Measurements from ENCODE around the gene PACRG. TPM values are rescaled to one million over a fixed set of nuclear protein-coding genes. Genes with fewer than 3 reads are reported as not detected.

The PACRG gene
- total RNA-seq, 1 experiment from 2014 or later: 0.52 TPM

DNA sequence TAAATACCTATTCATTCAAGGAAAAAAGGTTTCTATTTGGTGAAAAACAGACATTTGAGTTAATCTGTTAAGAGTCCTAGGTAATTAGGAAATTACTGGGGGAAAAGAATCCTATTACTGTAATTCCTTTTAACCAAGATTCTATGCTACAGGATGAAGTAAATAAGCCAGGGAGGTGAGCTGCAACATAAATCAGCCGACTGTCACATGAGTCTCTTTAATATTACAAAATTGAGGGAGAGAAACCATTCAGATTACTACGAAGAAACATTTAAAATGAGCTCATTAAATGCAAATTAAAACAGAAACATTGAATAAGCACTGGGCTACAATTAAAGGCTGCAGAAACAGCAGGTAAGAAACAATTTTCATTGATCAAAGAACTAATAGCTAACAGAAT, 5.5 kb upstream of the PACRG start:
- no peaks in the 10 kb centered on the region for H3K27me3 ChIP-seq (ENCODE audit: control insufficient read depth, insufficient read depth, low read length)
- H3K4me3 ChIP-seq (ENCODE audit: insufficient read depth, low read depth, low read length): no peak overlapping the region
- H3K36me3 ChIP-seq (replicated peaks; ENCODE audit: control insufficient read depth, insufficient read depth, low read length): no peaks in the 10 kb centered on the region
- DNase-seq: no peak

DNA sequence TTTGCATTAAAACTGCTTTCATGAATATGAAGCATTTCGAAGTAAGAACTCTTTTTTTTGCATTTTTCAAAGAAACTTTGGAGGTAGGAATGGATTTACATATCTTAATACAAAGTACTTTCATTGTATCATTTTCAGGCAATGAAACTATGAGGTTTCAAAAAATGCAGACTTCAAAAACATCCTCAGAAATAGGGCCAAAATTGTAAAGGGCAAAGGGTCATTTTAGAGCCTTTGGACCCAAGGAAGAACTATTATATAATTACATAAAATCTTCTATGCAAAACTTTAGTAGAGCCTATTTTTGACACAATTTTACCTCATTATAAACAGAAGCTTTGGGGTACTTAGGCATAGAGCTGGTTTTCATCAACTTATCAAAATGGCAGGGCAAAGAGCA, 5.1 kb upstream of the PACRG start:
- Histone ChIP-seq H3K36me3 (replicated peaks; ENCODE audit: control insufficient read depth, insufficient read depth, low read length) (no peaks in the 10 kb centered on the region), H3K4me3 (ENCODE audit: insufficient read depth, low read depth, low read length) (no peak overlapping the region), H3K27me3 (ENCODE audit: control insufficient read depth, insufficient read depth, low read length) (no peaks in the 10 kb centered on the region)
- no peak for DNase-seq

DNA sequence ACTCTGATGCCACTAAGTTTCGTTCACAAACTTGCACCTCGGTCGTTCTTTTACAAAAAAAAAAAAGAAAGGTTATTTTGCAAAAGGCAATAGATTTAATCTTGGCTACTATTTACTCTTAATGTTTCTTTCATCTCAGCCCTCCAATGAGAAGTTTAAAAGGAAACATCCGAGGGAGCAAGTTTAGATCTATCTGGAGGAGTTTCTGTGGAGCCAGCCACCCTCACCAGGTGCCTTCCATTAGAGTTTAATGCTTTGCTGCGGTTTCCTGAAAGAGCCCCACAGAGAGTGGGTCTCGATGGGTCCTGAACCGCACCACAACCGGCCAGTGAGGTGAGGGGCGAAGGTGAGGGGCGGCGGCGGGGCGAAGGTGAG, 840 bp upstream of the PACRG start:
- Histone ChIP-seq H3K36me3 (replicated peaks; ENCODE audit: control insufficient read depth, insufficient read depth, low read length) (no peaks in the 10 kb centered on the region), H3K27me3 (ENCODE audit: control insufficient read depth, insufficient read depth, low read length) (no peaks in the 10 kb centered on the region), H3K4me3 (ENCODE audit: insufficient read depth, low read depth, low read length) (peak overlapping the region; percentile 73)
- DNase-seq: no peak

DNA sequence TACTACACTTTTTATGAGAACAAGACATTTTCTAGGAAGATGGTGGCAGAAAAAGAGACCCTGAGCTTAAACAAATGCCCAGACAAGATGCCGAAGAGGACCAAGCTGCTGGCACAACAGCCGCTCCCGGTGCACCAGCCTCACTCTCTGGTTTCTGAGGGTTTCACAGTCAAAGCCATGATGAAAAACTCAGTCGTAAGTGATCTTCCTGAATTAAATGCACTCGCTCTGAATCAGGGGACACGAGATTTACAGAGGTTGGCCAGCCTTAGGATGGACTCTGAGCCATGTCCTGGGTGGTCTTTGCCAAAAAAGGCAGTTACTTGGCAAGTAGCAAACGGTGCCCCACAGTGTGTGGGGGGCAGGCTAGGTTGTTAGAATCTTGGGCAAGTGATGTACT, 423 bp downstream of the PACRG start:
- no peak overlapping the region for H3K4me3 ChIP-seq (ENCODE audit: insufficient read depth, low read depth, low read length)
- no peak for DNase-seq

DNA sequence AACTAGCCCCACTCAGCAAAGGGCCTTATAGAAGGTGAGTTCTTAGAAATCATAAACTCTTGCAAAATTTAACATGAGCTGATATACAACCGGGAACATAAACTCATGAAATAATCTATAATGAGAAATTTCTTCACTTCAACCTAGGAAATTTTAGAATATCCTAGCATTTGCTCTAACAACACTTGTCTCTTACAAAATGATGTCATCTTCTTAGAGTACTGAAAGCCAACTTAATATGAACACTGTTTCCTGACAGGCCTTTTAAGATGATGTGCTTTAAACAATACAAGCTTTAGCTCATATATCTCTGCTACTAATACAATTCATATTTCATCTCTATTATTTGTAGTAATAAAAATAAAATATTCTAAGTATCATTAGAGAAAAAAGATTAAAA, 932 bp downstream of the PACRG start:
- no peak for DNase-seq
- Histone ChIP-seq H3K36me3 (replicated peaks; ENCODE audit: control insufficient read depth, insufficient read depth, low read length) (no peaks in the 10 kb centered on the region), H3K27me3 (ENCODE audit: control insufficient read depth, insufficient read depth, low read length) (no peaks in the 10 kb centered on the region), H3K4me3 (ENCODE audit: insufficient read depth, low read depth, low read length) (no peak overlapping the region)

More for the DNA sequence above, 423 bp downstream of the PACRG start:
- no peaks in the 10 kb centered on the region for H3K36me3 ChIP-seq (replicated peaks; ENCODE audit: control insufficient read depth, insufficient read depth, low read length)
- no peaks in the 10 kb centered on the region for H3K27me3 ChIP-seq (ENCODE audit: control insufficient read depth, insufficient read depth, low read length)

DNA sequence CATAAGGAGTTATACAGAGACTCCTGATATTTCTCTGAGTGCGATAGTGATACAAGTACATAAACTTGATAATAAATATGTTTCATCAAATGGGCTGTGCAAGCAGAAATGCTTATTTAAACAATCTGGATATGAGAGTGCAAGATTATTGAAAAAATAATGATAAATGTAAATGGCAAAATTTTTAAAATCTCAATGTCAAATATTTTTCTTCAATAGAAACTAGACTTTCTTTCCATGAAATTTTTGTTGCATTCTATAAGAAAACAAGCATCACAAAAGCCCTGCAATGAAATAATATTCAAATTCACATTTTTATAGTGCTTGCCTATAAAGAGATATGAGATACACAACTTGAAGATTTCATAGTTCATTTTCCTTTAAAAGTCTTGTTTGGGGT, 2.7 kb downstream of the PACRG start:
- no peaks in the 10 kb centered on the region for H3K27me3 ChIP-seq (ENCODE audit: control insufficient read depth, insufficient read depth, low read length)
- no peak for DNase-seq
- H3K36me3 ChIP-seq (replicated peaks; ENCODE audit: control insufficient read depth, insufficient read depth, low read length): no peaks in the 10 kb centered on the region
- H3K4me3 ChIP-seq (ENCODE audit: insufficient read depth, low read depth, low read length): no peak overlapping the region

DNA sequence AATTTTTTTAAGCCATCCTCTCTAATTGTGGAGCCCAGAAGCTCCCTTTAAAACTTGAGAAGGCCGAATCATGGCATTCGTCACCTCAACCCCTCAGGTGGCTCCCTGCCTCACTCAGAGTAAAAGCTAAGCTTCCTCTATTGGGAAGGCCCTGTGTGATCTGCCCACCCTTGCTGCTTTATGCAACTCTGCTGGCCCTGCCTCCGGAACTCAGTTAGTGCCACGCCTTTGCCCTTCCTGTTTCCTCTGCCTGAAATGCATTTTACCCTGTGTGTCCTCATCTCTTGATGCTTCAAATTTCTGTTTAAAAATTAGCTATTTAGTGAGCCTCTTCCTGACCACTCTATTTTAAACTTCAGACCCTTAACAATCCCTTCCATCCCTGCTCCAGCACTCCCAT, 5.7 kb downstream of the PACRG start:
- no peaks in the 10 kb centered on the region for H3K36me3 ChIP-seq (replicated peaks; ENCODE audit: control insufficient read depth, insufficient read depth, low read length)
- H3K27me3 ChIP-seq (ENCODE audit: control insufficient read depth, insufficient read depth, low read length): no peaks in the 10 kb centered on the region
- DNase-seq: no peak
- no peak overlapping the region for H3K4me3 ChIP-seq (ENCODE audit: insufficient read depth, low read depth, low read length)

DNA sequence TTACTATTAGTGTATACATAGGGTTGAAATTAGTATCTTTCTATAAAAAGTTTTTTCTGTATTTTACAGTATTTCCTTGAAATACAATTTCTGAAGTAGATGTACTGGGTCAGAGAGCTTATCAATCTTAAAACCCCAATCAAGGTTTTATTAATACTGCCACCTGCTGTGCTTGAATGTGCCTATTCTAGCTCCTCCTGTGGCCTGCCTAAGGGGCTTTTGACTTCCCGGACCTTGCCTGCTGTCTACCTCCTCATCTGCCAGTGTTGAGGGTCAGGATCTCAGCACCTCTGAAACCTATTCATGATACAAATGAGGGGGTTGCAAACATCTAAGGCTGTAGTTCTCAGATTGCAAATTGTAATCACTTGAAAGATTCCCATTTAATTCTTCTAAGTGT, 9.2 kb downstream of the PACRG start:
- no peak overlapping the region for H3K4me3 ChIP-seq (ENCODE audit: insufficient read depth, low read depth, low read length)
- H3K36me3 ChIP-seq (replicated peaks; ENCODE audit: control insufficient read depth, insufficient read depth, low read length): no peaks in the 10 kb centered on the region
- DNase-seq: no peak
- no peaks in the 10 kb centered on the region for H3K27me3 ChIP-seq (ENCODE audit: control insufficient read depth, insufficient read depth, low read length)

DNA sequence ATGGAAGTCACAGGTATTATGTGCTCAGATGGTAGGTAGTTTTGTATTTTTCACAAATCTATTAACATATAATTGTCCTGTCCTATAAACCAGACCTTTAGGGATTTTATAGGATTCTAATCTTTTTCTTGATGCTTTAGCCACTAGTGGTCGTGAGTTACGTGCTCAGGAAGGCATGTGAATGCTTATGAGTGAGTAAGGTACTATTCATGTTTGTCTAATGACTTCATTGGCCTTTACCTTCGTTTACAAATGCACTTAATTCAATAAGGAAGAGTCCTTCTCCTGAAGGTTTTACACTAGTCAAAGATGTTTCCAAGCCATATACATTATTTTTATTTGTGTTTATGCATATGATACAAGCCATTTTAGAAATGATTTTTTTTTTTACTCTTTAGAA, 23.0 kb downstream of the PACRG start:
- Histone ChIP-seq H3K36me3 (replicated peaks; ENCODE audit: control insufficient read depth, insufficient read depth, low read length) (no peaks in the 10 kb centered on the region), H3K27me3 (ENCODE audit: control insufficient read depth, insufficient read depth, low read length) (no peaks in the 10 kb centered on the region), H3K4me3 (ENCODE audit: insufficient read depth, low read depth, low read length) (no peak overlapping the region)
- DNase-seq: no peak

DNA sequence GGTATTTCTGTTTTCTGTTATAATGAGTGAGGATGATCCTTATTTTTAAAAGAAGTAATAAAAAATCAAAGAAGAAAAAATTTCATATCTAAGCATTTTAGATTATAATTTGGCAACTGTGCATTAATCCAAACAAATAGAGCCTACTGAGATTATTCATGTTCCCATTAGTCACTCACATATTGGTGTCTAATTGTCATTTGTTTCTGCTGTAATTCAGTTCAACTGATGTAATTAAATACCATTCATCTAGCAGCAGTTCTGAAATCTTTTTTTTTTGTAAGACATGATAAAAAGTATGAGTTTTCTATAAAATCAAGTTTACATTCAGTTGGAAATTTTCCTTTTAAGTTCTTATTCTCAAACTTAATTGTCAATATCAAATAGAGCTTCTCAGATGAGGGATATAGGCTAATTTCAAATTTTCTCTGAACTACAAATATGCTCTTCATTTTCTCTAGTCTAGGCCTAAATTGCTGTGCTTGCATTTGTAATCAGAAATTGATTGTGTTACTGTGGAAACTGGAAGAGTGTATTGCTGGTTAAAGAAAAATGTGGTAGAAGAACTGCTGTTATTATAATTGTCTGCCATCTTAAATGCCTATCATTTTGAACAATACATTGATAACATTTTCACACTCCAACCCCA, 23.6 kb downstream of the PACRG start:
- DNase-seq: no peak
- no peak overlapping the region for H3K4me3 ChIP-seq (ENCODE audit: insufficient read depth, low read depth, low read length)
- no peaks in the 10 kb centered on the region for H3K36me3 ChIP-seq (replicated peaks; ENCODE audit: control insufficient read depth, insufficient read depth, low read length)
- H3K27me3 ChIP-seq (ENCODE audit: control insufficient read depth, insufficient read depth, low read length): no peaks in the 10 kb centered on the region

DNA sequence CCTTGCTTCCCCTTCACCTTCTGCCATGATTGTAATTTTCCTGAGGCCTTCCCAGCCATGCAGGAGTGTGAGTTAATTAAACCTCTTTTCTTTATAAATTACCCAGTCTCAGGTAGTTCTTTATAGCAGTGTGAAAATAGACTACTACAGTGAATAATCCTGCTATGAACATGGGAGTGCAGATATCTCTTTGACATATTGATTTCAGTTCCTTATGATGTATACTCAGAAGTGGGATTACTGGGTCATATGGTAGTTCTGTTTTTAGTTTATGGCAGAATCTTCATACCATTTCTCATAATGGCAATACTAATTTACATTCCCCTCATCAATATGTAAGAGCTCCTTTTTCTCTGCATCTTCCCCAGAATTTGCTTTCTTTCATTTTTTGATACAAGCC, 26.0 kb downstream of the PACRG start:
- Histone ChIP-seq H3K36me3 (replicated peaks; ENCODE audit: control insufficient read depth, insufficient read depth, low read length) (no peaks in the 10 kb centered on the region), H3K27me3 (ENCODE audit: control insufficient read depth, insufficient read depth, low read length) (no peaks in the 10 kb centered on the region), H3K4me3 (ENCODE audit: insufficient read depth, low read depth, low read length) (no peak overlapping the region)
- no peak for DNase-seq

DNA sequence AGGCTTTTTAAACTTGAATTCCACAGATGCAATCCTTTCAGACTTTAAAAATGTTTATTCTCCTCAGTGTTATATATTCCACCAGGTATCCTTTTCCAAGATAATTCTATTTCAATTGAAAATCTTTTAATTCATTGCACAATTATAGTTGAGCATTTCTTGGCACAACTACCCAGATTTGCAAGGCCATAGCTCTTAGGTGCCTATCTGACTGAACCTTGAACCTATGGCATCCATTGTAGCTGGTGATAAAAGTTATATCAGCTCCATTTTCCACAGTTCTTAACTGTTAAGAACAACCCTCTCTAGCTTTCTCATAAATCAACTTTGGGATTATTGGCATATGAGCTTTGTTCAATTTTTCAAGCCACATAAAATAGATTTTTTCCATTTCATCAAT, 42.4 kb downstream of the PACRG start:
- H3K4me3 ChIP-seq (ENCODE audit: insufficient read depth, low read depth, low read length): no peak overlapping the region
- no peaks in the 10 kb centered on the region for H3K36me3 ChIP-seq (replicated peaks; ENCODE audit: control insufficient read depth, insufficient read depth, low read length)
- no peaks in the 10 kb centered on the region for H3K27me3 ChIP-seq (ENCODE audit: control insufficient read depth, insufficient read depth, low read length)
- no peak for DNase-seq

DNA sequence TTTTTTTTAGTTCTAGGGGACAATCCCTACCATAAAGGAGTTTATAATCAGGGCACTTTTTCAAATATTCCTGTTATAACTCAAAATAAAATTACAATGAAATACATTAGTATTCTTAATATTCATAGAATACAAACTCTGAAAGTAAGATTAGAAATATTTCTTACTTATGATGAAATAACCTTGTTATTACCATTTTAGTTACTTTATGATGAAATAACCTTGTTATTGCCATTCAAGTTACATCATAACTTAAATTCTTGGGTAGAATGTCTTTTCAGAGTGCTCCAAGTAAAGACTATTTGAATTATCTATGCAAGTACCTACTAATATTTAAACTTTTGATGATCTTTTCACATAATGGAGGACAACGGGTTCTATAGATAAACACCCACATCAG, 43.2 kb downstream of the PACRG start:
- H3K36me3 ChIP-seq (replicated peaks; ENCODE audit: control insufficient read depth, insufficient read depth, low read length): no peaks in the 10 kb centered on the region
- DNase-seq: no peak
- no peaks in the 10 kb centered on the region for H3K27me3 ChIP-seq (ENCODE audit: control insufficient read depth, insufficient read depth, low read length)
- H3K4me3 ChIP-seq (ENCODE audit: insufficient read depth, low read depth, low read length): no peak overlapping the region

DNA sequence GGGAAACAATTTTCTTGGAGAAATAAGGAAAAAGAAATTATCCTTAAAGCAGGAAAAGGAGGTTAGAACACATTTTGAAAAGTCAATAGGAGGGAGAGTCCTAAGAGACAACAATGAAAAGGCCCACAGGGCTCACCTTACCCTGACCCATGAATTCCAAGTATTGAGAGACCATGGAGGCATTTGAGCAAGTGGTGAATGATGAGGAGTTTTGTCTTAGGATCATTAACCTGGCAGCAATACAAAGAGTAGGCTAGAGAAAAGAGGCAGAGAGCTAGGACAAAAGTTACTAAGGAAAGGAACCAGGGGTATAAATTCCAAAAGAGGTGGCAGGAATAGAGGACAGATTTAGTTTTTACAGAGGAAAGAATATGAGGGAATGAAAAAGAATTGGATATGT, 44.7 kb downstream of the PACRG start:
- DNase-seq: no peak
- Histone ChIP-seq H3K4me3 (ENCODE audit: insufficient read depth, low read depth, low read length) (no peak overlapping the region), H3K27me3 (ENCODE audit: control insufficient read depth, insufficient read depth, low read length) (no peaks in the 10 kb centered on the region), H3K36me3 (replicated peaks; ENCODE audit: control insufficient read depth, insufficient read depth, low read length) (no peaks in the 10 kb centered on the region)

DNA sequence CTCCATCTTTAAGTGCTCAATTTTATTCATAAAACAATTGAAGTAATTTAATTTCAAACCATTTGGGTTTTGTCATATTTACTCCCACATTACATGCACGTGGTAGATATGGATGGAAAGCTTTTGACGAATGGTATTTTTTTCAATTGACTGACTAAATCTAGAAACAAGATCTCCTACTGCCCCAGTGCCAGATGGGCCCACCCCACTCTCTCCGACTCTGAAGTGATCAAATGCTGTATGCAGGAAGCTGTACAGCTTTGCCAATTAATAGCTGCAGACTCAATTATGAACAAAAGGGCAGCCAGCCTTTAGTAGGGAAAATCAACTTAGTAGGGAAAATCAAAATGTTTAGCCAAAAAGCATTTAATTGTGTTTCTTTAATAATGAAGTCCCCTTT, 46.2 kb downstream of the PACRG start:
- DNase-seq: no peak
- Histone ChIP-seq H3K36me3 (replicated peaks; ENCODE audit: control insufficient read depth, insufficient read depth, low read length) (no peaks in the 10 kb centered on the region), H3K4me3 (ENCODE audit: insufficient read depth, low read depth, low read length) (no peak overlapping the region), H3K27me3 (ENCODE audit: control insufficient read depth, insufficient read depth, low read length) (no peaks in the 10 kb centered on the region)

DNA sequence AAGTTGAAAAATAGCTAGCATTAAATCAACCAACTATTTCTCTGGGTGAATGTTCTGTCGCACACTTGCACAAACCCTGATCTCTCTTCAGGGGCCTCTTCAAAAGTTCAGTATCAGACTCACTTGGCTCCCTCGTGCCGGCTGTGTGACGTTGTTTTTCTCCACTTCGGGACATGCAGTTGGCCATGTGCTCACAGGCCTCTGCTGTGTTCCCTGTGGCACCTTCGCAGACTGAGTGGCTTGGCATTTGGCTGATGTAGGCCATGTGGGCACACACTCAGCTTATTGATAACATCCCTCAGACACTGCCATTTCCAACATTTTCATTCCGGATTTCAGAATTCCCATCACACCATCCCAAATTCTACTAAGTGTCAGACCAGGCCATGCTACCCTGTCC, 49.3 kb downstream of the PACRG start:
- no peak overlapping the region for H3K4me3 ChIP-seq (ENCODE audit: insufficient read depth, low read depth, low read length)
- DNase-seq: no peak
- no peaks in the 10 kb centered on the region for H3K36me3 ChIP-seq (replicated peaks; ENCODE audit: control insufficient read depth, insufficient read depth, low read length)
- no peaks in the 10 kb centered on the region for H3K27me3 ChIP-seq (ENCODE audit: control insufficient read depth, insufficient read depth, low read length)

Measured in H7 (cell line).